ENCODE data around the gene NOA1.

NOA1 gene

DNA sequence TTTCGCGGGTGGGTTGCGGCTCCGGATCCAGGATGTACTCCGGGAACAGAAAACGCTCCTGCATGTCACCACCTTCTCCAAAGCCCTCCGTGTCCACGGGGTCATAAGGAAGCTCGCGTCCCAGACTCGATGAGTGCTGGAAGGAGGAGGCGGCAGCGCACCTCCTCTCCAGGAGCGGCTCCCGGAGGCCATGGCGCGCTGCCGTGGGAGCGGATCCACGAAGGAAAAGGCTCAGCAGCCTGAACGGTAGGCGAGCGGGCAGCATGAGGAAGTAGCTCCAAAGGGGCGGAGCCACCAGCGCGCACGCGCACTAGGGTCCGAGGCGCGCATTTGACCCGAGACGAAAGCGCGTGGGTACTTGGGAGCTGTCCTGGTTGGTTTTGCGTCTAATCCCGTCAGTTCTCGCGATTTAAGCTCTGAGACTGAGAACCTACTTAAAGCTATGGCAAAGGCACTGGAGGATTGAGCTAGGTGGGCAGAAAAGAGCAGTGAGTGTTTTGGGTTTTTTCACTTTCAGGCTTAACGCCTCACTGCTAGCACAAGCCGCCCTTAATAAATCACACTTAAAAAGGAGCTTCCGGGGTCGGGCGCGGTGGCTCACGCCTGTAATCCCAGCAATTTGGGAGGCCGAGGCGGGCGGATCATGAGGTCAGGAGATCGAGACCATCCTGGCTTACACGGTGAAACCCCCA lies at the start of gene NOA1:
Gene NOA1, minus strand, starts transcription at position 286 of the 692 bp plus-strand sequence. Its CDS starts 21 bp downstream, at position 265.
- H3K36me3 ChIP-seq (ENCODE audit: control insufficient read depth, insufficient read depth, low read length): peaks cover 7% of the 10 kb centered on the region
- TF ChIP-seq CTCF (IDR thresholded peaks at IDR 0.05; ENCODE audit: insufficient read depth, low read length, poor library complexity, severe bottlenecking): no peak
- peak; percentile 100 for DNase-seq (ENCODE audit: extremely low read depth, insufficient read length)

GRCh38 chr4:57023104-57023503 lies 45.7 kb upstream of the NOA1 start:
- no peak overlapping the region for H3K4me3 ChIP-seq (replicated peaks; ENCODE audit: low read depth, low read length)
- no peak for TF ChIP-seq CTCF (IDR thresholded peaks at IDR 0.05; ENCODE audit: insufficient read depth, low read length, poor library complexity, severe bottlenecking)
- H3K27me3 ChIP-seq (replicated peaks; ENCODE audit: control insufficient read depth, insufficient read depth, low read length): no peaks in the 10 kb centered on the region
- DNase-seq (ENCODE audit: extremely low read depth, insufficient read length): no peak
- peaks cover 13% of the 10 kb centered on the region for H3K36me3 ChIP-seq (ENCODE audit: control insufficient read depth, insufficient read depth, low read length)

More for the DNA sequence above, at the start of gene NOA1:
- H3K4me3 ChIP-seq (replicated peaks; ENCODE audit: low read depth, low read length): peak within 1 kb of the TSS; percentile 84
- no peaks in the 10 kb centered on the region for H3K27me3 ChIP-seq (replicated peaks; ENCODE audit: control insufficient read depth, insufficient read depth, low read length)

DNA sequence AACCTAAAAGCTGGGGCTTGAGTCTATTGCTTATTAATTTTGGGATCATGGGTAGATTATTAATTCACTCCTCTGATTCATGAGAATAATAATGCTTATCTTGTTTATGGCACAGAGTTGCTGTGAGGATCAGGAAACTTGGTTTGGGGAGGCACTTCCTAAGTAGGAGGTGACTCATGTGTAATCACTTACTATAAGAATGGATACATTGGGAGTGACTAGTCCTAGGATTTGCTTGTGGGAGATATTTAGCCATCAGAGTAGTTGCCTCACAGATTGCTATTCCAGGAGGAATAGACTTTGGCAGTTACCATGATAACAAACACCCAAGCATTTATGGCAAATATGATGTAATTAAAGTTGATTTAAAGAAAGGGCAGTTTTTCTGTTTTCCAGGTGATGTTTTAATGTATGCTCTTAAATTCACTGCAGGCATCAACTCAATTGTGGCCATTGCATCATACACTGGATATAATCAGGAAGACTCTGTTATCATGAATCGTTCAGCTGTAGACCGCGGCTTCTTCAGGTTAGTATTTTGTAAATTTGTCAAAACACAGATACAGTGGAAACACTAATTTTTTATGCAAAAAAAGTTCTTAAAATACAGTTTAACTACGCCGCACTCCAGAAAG lies 43.2 kb upstream of the NOA1 start:
- Histone ChIP-seq H3K36me3 (ENCODE audit: control insufficient read depth, insufficient read depth, low read length) (peaks cover 13% of the 10 kb centered on the region), H3K4me3 (replicated peaks; ENCODE audit: low read depth, low read length) (no peak overlapping the region), H3K27me3 (replicated peaks; ENCODE audit: control insufficient read depth, insufficient read depth, low read length) (no peaks in the 10 kb centered on the region)
- DNase-seq (ENCODE audit: extremely low read depth, insufficient read length): no peak
- TF ChIP-seq CTCF (IDR thresholded peaks at IDR 0.05; ENCODE audit: insufficient read depth, low read length, poor library complexity, severe bottlenecking): no peak

DNA sequence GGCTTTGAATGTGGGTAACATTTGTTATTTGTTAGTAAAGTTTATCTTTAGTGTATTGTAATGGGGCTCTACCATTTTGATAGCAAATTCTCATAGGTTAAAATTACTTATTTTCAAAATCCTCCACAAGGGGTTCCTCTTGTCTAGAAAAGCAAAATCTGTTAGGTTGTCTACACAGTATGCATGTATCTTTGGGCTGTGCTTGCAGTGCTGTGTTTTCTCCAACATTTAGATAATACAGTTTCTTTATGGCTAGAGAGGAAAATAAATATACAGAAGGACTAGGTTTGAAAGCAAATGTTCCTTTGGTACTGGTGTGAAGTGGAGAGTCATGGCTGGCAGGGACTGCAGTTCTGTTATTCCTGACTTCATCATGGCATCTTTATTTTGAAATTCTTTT lies 41.6 kb upstream of the NOA1 start:
- H3K27me3 ChIP-seq (replicated peaks; ENCODE audit: control insufficient read depth, insufficient read depth, low read length): no peaks in the 10 kb centered on the region
- no peak overlapping the region for H3K4me3 ChIP-seq (replicated peaks; ENCODE audit: low read depth, low read length)
- no peak for TF ChIP-seq CTCF (IDR thresholded peaks at IDR 0.05; ENCODE audit: insufficient read depth, low read length, poor library complexity, severe bottlenecking)
- DNase-seq (ENCODE audit: extremely low read depth, insufficient read length): no peak
- peaks cover 12% of the 10 kb centered on the region for H3K36me3 ChIP-seq (ENCODE audit: control insufficient read depth, insufficient read depth, low read length)

- no peak for TF ChIP-seq CTCF (IDR thresholded peaks at IDR 0.05; ENCODE audit: insufficient read depth, low read length, poor library complexity, severe bottlenecking)
- Histone ChIP-seq H3K4me3 (replicated peaks; ENCODE audit: low read depth, low read length) (no peak overlapping the region), H3K27me3 (replicated peaks; ENCODE audit: control insufficient read depth, insufficient read depth, low read length) (no peaks in the 10 kb centered on the region), H3K36me3 (ENCODE audit: control insufficient read depth, insufficient read depth, low read length) (peaks cover 11% of the 10 kb centered on the region)
- DNase-seq (ENCODE audit: extremely low read depth, insufficient read length): no peak
These were observed 36.2 kb upstream of the NOA1 start for GRCh38 chr4:57013543-57014120.
